Esophagus (tissue), 2 donors: ENCODE measurements around the gene PHACTR3. TPM values are rescaled to one million over a fixed set of nuclear protein-coding genes. Genes with fewer than 3 reads are reported as not detected.

Source experiments
- H3K27ac ChIP-seq, 2 donors: one replicate each; pipeline ENCODE4 v1.5.1; 2013; ENCODE audit warnings: low read depth in 2 of 2, mild to moderate bottlenecking in 2 of 2, inconsistent platforms in 1 of 2, low read length in 1 of 2, moderate library complexity in 1 of 2
- H3K27me3 ChIP-seq, 2 donors: one replicate each; pipeline ENCODE4 v1.6.1; 2013; ENCODE audit warnings: low read length in 2 of 2, control low read depth in 1 of 2, mild to moderate bottlenecking in 1 of 2; ENCODE audit not compliant: insufficient read depth in 2 of 2, control insufficient read depth in 1 of 2
- H3K36me3 ChIP-seq, 2 donors: one replicate each; pipeline ENCODE4 v1.6.1; 2013; ENCODE audit warnings: low read length in 1 of 2; ENCODE audit not compliant: control insufficient read depth in 2 of 2, insufficient read depth in 2 of 2
- H3K4me1 ChIP-seq, 2 donors: one replicate each; pipeline ENCODE4 v1.6.1; 2013; ENCODE audit warnings: low read length in 1 of 2; ENCODE audit not compliant: control insufficient read depth in 2 of 2, insufficient read depth in 2 of 2
- H3K4me3 ChIP-seq, 2 donors: one replicate each; pipeline ENCODE4 v1.5.1; 2013; ENCODE audit warnings: low read length in 2 of 2, mild to moderate bottlenecking in 2 of 2, low read depth in 1 of 2, moderate library complexity in 1 of 2
- H3K9me3 ChIP-seq, 2 donors: one replicate each; pipeline ENCODE4 v1.6.1; 2013; ENCODE audit warnings: mild to moderate bottlenecking in 2 of 2, low read depth in 1 of 2, low read length in 1 of 2, moderate library complexity in 1 of 2; ENCODE audit not compliant: control insufficient read depth in 2 of 2, insufficient read depth in 1 of 2
- WGBS, 2 donors: extraction: QIAGEN DNeasy Blood & Tissue Kit; methylation state at CpG; one replicate each; pipeline ENCODE4 v1.1.7; 2013; 5-methylcytosine and 5-hydroxymethylcytosine counted together
- polyA plus RNA-seq, 2 donors: library from polyadenylated mRNA; stranded (reverse); fragments of 200-250 nt; gene quantifications; one replicate each; pipeline ENCODE4 v1.2.3, GENCODE V29; 2013
- donor health status: healthy with polysubstance abuse.
- donor health status: Bipolar disorder and iron deficiency.

PHACTR3 gene
- polyA plus RNA-seq, 2 donors, result 0.27 to 0.83 TPM

GRCh38 chr20:59564943-59565342 is 39.4 kb upstream of the PHACTR3 start:
- H3K36me3 ChIP-seq, result no peaks in the 10 kb centered on the region
- no peak overlapping the region for H3K4me3 ChIP-seq
- H3K27me3 ChIP-seq, result no peaks in the 10 kb centered on the region
- H3K27ac ChIP-seq, result no peak overlapping the region
- H3K9me3 ChIP-seq, result no peaks in the 10 kb centered on the region
- peaks cover 0 to 6% of the 10 kb centered on the region in 2 donors for H3K4me1 ChIP-seq
- WGBS, 2 donors, result 73 to 79% methylated on average over 1 of the region's 1 CpG

GRCh38 chr20:59565768-59566461 is 38.4 kb upstream of the PHACTR3 start:
- Histone ChIP-seq H3K36me3 (no peaks in the 10 kb centered on the region), H3K4me3 (no peak overlapping the region), H3K9me3 (no peaks in the 10 kb centered on the region), H3K4me1 (peaks cover 0 to 5% of the 10 kb centered on the region in 2 donors), H3K27me3 (no peaks in the 10 kb centered on the region), H3K27ac (no peak overlapping the region)
- WGBS, 2 donors, result 79 to 80% methylated on average over 11 of the region's 11 CpGs

GRCh38 chr20:59566631-59567524 is 37.5 kb upstream of the PHACTR3 start:
- no peaks in the 10 kb centered on the region for H3K9me3 ChIP-seq
- 76 to 82% methylated on average over 23 of the region's 23 CpGs for WGBS, 2 donors

GRCh38 chr20:59567585-59568508 is 36.5 kb upstream of the PHACTR3 start:
- Histone ChIP-seq H3K4me3 (no peak overlapping the region), H3K27me3 (no peaks in the 10 kb centered on the region), H3K36me3 (no peaks in the 10 kb centered on the region), H3K27ac (no peak overlapping the region), H3K4me1 (no peaks in the 10 kb centered on the region), H3K9me3 (no peaks in the 10 kb centered on the region)
- WGBS, 2 donors, result 75% methylated on average over 19 of the region's 19 CpGs

More at GRCh38 chr20:59566631-59567524, 37.5 kb upstream of the PHACTR3 start:
- Histone ChIP-seq H3K27ac (no peak overlapping the region), H3K4me3 (no peak overlapping the region), H3K4me1 (no peaks in the 10 kb centered on the region), H3K36me3 (no peaks in the 10 kb centered on the region), H3K27me3 (no peaks in the 10 kb centered on the region)

GRCh38 chr20:59568509-59569024 is 35.8 kb upstream of the PHACTR3 start:
- no peaks in the 10 kb centered on the region for H3K27me3 ChIP-seq
- WGBS, 2 donors, result 66 to 70% methylated on average over 10 of the region's 10 CpGs
- H3K27ac ChIP-seq, result no peak overlapping the region
- H3K4me3 ChIP-seq, result no peak overlapping the region
- H3K36me3 ChIP-seq, result no peaks in the 10 kb centered on the region
- peaks cover 0 to under 1% of the 10 kb centered on the region in 2 donors for H3K4me1 ChIP-seq
- no peaks in the 10 kb centered on the region for H3K9me3 ChIP-seq

- Histone ChIP-seq H3K27me3 (no peaks in the 10 kb centered on the region), H3K4me3 (no peak overlapping the region), H3K4me1 (peaks cover 0 to 2% of the 10 kb centered on the region in 2 donors), H3K36me3 (no peaks in the 10 kb centered on the region), H3K9me3 (no peaks in the 10 kb centered on the region), H3K27ac (no peak overlapping the region)
- 82% methylated on average over 4 of the region's 4 CpGs for WGBS, 2 donors
Observed at GRCh38 chr20:59569305-59569704, 35.0 kb upstream of the PHACTR3 start.

GRCh38 chr20:59571151-59571550 is 33.2 kb upstream of the PHACTR3 start:
- WGBS, 2 donors, result 47 to 49% methylated on average over 7 of the region's 7 CpGs
- Histone ChIP-seq H3K27ac (no peak overlapping the region), H3K27me3 (no peaks in the 10 kb centered on the region), H3K9me3 (no peaks in the 10 kb centered on the region), H3K4me1 (peaks cover 0 to 2% of the 10 kb centered on the region in 2 donors), H3K36me3 (no peaks in the 10 kb centered on the region), H3K4me3 (no peak overlapping the region)

GRCh38 chr20:59571551-59572314 is 32.6 kb upstream of the PHACTR3 start:
- Histone ChIP-seq H3K27ac (peak overlapping the region; percentile 38 to 50), H3K4me3 (peak overlapping the region; percentile 13 to 23), H3K36me3 (no peaks in the 10 kb centered on the region), H3K27me3 (no peaks in the 10 kb centered on the region), H3K9me3 (no peaks in the 10 kb centered on the region), H3K4me1 (peaks cover 0 to 2% of the 10 kb centered on the region in 2 donors)
- 9 to 10% methylated on average over 28 of the region's 28 CpGs for WGBS, 2 donors
